IMR-90 (cell line): ENCODE results near the gene KMT2C.
"Not testable (repeated sequence)": the region's sequence is repeated elsewhere in the genome, so short reads cannot be mapped to it uniquely, and the experiment has no call there.

Source experiments
- MAZ ChIP-seq: IDR thresholded peaks from 2 replicates; pipeline ENCODE4 v1.6.1; 2012; ENCODE audit warnings: low read depth, mild to moderate bottlenecking, low read length, improper control_type of control experiment, moderate library complexity, borderline replicate concordance
- MXI1 ChIP-seq: IDR thresholded peaks from 2 replicates; pipeline ENCODE4 v1.6.1; 2012; ENCODE audit warnings: low read depth, mild to moderate bottlenecking, low read length, moderate library complexity, borderline replicate concordance
- POLR2A ChIP-seq: IDR thresholded peaks from 2 replicates; pipeline ENCODE4 v1.6.1; 2012; ENCODE audit warnings: mild to moderate bottlenecking, low read depth, low read length
- RAD21 ChIP-seq: IDR thresholded peaks from 2 replicates; pipeline ENCODE4 v1.6.1; 2012; ENCODE audit warnings: low read length, improper control_type of control experiment
- RCOR1 ChIP-seq: IDR thresholded peaks from 2 replicates; pipeline ENCODE4 v1.6.1; 2012; ENCODE audit warnings: mild to moderate bottlenecking, low read length, improper control_type of control experiment; ENCODE audit not compliant: insufficient replicate concordance
- RFX5 ChIP-seq: IDR thresholded peaks from 2 replicates; pipeline ENCODE4 v1.8.0; 2012; ENCODE audit warnings: low read depth, mild to moderate bottlenecking, low read length, moderate library complexity
- SMC3 ChIP-seq: fragments of 150-350 bp; IDR thresholded peaks from 2 replicates; pipeline ENCODE4 v1.6.1; 2016; ENCODE audit warnings: low read depth, mild to moderate bottlenecking, antibody characterized with exemption, low read length, moderate library complexity
- TF ChIP-seq, protein P1 (sequence below): conservative IDR thresholded peaks from 2 replicates; pipeline ENCODE4 v1.5.1; 2012; ENCODE audit warnings: mild to moderate bottlenecking, low read depth, low read length, improper control_type of control experiment
- TF ChIP-seq, protein P2 (sequence below): fragments of 150-350 bp; IDR thresholded peaks from 2 replicates; pipeline ENCODE4 v1.6.1; 2017; ENCODE audit warnings: mild to moderate bottlenecking, antibody characterized with exemption, low read length, low read depth

DNA sequence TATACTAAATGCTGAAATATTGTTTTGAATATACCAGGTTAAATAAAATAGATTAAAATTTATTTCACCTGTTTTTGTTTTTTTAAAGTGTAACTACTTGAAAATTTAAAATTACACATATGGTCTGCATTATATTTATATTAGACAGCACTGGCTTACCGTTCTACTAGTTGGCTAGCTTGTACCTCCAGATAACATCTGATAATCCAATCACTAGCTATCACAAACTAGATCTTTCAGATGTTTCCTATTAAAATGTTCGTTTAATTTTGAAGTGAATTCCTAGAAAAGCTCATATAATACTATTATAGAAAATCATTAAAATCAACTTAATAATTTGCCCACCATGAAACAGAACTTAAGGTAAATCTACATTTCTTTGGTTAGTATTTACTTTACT is 190.4 kb downstream of the KMT2C start:
- TF ChIP-seq, protein P1, sequence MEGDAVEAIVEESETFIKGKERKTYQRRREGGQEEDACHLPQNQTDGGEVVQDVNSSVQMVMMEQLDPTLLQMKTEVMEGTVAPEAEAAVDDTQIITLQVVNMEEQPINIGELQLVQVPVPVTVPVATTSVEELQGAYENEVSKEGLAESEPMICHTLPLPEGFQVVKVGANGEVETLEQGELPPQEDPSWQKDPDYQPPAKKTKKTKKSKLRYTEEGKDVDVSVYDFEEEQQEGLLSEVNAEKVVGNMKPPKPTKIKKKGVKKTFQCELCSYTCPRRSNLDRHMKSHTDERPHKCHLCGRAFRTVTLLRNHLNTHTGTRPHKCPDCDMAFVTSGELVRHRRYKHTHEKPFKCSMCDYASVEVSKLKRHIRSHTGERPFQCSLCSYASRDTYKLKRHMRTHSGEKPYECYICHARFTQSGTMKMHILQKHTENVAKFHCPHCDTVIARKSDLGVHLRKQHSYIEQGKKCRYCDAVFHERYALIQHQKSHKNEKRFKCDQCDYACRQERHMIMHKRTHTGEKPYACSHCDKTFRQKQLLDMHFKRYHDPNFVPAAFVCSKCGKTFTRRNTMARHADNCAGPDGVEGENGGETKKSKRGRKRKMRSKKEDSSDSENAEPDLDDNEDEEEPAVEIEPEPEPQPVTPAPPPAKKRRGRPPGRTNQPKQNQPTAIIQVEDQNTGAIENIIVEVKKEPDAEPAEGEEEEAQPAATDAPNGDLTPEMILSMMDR = not testable (repeated sequence)
- not testable (repeated sequence) for TF ChIP-seq POLR2A, MXI1, RAD21, SMC3, MAZ, RCOR1, RFX5
- TF ChIP-seq, protein P2, sequence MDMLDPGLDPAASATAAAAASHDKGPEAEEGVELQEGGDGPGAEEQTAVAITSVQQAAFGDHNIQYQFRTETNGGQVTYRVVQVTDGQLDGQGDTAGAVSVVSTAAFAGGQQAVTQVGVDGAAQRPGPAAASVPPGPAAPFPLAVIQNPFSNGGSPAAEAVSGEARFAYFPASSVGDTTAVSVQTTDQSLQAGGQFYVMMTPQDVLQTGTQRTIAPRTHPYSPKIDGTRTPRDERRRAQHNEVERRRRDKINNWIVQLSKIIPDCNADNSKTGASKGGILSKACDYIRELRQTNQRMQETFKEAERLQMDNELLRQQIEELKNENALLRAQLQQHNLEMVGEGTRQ = not testable (repeated sequence)
